Eye (tissue), 1 donor: Measurements from ENCODE around the gene OBSL1.
A peak's percentile ranks its signal among the peaks of the same experiment; 100 is the strongest.

Experiments used
- DNase-seq: peaks from one replicate; pipeline ENCODE4 v3.0.0-alpha.2; 2015

Gene OBSL1

DNA sequence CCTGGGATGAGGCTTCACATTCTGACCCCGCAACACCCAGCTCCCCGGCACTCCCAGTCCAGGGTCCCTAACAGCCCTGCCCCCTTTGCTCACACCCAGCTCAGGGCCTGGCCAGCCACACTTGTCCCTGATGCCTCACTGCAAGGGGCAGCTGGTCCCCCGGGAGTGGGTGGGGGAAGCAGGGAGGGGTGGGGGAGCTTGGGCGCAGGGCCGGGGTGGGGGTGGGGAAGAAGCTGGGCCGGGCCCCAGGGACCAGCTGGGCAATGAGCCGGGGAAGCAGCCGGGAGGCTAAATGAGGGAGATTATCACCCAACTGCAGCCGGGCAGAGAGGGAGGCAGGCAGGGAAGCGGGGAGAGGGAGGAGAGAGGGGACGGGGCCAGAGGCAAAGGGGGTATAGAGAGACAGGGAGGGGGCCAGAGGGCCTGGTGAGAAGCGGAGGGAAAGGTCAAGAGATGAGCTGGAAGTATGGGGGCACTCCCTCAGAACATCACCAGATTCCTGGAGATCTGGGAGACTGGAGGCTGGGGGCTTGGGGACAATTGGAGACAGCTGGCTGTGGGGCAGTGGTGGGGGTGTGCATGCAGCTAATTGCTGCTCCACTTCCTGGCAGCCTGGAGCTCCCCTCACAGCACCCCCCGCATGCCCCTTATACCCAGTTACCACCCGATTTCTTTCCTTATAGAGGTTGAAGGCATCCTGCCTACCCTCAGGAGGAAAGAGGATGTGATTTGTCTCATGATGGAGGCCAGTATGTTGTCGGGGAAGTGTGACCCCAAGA lies 59.6 kb downstream of the OBSL1 start:
- peak; percentile 76 for DNase-seq

DNA sequence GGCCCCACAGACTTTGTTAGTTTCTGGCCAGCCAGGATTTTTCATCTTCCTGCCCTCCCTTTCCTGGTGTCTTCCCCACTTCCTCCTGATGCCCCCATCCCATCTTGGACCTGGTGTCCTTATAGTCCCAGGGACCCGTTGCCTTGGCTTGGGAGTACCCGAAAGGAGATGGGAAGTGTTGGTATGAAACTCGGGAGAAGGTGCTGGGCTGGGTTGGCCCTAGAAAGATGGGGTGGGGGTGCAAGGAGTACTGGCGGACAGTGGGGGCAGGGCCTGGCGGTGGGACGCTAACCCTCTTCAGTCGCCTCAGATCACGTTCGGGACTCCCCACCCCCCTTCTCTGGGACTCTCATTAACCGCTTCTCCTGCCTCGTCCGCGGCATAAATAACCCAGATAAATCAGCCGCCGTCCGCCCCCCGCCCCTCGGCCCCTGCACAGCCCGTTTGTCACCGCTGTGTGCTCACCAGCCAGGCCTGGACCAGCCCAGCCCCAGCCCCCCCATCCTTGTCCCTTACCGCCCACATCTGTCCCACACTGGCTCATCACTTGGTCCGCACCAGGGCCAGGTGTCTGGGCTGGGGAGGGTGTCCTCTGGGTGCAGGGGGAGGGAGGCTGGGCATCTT lies 60.7 kb downstream of the OBSL1 start:
- DNase-seq: peak; percentile 65

DNA sequence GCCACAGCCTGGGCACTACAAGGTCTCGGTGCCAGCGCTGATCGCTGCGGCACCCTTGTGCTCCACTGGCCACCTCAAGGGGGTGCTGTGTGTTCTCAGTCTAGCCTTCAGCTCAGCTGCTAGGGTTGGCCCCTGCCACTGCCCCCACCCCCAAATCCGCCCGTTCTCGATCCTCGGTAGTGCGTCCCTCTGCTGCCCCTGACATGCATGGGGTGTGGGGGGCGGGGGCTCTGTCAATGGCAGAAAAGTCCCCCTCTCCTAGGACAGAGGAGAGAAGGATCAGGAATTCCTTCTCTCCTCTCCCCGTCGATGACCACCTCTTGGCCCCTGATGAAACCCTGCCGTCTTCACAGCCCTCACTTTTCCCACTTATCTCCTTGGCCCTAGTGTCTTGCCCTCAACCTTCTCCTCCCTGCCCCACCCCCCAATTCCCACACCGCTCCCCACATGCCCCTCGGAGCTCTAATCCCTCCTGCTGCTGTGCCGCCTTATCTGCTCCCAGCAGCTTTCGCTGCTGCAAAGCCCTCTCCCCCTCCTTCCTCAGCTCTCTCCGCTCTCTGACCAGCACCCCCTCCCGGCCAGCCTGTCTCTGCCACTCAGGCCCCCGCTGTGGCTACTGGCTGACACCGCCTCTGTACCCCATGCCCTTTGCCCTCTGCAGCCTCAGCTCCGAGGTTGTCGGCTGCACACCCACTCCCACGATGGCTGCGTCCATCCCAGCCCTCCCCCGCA lies 61.4 kb downstream of the OBSL1 start:
- DNase-seq: peak; percentile 87

DNA sequence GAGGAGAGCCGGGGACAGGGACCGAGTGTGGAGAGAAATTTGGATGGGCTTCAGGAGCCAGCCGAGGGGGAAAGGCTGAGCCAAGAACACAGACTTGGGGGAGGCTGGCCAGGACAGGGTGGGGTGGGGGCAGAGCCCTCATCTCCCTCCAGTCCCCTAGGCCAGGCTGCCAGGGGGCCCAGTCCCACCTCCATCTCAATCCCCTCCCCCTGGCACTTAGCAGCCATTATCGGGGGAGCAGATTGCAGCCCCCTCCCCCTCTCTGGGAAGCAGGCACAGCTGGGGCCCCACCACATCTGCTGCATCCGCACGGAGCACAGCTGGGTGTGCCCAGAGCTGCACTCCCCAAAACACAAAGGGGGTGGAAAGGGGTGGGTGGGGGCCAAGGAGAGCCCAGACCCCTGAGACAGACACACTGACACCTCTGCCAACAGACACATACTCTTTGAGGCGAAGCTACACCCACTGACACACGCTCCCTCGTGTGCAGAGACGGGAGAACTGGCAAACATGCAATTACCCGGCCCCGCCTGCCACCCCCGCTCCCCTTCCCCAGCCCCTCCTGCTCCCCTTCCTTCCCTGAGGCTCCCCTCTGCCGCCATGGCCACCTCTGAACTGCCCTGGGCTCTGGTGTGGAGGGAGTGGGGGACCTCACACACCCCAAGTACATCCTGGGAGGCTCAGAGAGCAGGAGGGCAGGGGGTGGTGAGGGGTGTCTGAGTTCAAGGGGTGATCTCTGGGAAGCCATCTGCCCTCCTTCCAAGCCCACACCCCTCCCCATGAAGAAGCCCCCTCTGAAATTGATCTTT lies 62.2 kb downstream of the OBSL1 start:
- peak; percentile 66 for DNase-seq

DNA sequence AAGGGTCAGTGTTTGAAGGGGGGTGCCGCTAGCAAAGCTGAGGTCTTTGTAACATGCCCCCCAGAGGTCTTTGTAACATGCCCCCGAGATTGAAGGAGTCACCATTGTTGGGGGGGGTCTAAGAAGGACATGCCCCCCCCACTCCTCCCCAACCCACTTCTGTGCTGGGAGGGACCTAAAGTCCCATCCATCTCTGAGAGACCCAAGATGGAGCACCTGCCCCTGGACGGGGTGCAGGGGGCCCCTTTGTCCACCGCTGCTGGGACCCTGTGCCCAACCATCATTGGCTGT lies 63.0 kb downstream of the OBSL1 start:
- DNase-seq: no peak

DNA sequence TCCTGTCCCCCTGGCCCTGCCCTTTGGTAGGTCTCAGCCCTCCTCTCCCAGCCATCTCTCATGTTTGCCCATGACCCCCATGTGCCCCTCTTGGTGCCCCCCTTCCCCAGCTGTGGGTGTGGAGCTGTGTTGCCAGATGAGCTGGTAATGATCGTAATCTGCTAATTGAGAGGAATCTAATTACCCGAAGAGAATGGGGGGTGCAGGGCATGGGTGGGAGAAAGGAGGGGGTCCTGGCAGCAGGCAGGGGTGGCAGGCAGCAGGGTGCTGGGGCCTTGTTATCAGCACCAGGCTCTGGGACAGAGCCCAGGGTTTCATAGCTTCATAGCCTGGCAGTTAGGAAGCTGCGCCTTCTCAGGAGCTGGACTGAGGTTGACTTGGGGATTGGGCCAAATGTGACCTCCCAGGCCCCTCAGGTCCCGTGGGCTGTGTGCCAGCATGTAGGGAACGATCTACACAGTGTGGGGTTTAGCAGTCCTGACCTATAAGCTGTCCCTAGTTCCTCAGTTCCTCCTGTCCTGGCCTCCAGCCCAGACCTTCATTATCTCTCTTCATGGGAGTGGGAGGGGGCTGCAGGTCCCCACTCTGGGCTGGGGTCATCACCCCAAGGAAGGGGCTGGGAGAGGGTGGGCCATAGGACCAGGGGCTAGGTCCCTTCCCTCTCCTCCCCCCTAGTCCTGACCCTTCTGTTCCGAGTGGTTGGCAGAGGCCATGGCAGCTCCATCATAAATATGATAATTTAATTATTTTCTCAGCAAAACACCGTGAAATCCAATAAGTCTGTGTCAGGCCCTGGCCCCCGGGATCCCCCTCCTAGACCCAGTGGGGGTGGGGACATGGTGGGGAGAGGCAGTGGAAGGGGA lies 63.5 kb downstream of the OBSL1 start:
- DNase-seq: no peak

DNA sequence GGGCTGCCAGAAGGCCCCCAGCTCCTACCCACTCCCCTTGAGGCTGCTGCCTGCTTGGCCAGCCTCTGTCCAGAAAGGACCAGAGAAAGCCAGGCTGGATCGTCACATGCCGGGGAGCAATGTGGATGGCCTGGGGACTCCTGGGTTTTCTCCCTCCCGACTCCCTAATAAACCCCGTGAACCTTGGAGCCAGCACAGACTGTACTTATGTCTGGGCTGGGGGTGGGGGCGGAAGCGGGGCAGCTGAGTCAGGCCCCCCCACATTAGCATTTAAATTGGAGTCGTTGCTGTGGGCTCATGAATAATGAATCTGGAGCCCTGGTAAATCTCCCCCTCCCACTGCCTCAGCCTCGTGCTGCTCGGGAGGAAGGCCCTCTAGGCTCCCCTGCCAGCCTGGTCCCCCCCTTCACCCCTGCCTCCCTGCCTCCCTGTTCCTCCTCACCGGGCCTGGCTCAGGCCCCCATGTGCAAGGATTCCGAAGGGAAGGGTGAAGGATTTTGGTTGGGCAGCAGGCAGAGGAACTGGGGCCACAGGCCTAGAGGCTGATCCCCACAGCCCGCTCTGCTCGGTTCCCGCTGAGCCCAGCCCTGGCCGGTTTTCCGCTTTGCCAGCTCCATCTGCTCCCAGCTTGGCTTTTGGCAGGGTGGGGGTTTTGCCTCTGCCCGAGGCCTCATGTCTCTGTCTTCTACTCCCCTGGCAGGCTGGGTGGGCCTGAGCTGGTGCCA lies 64.4 kb downstream of the OBSL1 start:
- DNase-seq: peak; percentile 73

DNA sequence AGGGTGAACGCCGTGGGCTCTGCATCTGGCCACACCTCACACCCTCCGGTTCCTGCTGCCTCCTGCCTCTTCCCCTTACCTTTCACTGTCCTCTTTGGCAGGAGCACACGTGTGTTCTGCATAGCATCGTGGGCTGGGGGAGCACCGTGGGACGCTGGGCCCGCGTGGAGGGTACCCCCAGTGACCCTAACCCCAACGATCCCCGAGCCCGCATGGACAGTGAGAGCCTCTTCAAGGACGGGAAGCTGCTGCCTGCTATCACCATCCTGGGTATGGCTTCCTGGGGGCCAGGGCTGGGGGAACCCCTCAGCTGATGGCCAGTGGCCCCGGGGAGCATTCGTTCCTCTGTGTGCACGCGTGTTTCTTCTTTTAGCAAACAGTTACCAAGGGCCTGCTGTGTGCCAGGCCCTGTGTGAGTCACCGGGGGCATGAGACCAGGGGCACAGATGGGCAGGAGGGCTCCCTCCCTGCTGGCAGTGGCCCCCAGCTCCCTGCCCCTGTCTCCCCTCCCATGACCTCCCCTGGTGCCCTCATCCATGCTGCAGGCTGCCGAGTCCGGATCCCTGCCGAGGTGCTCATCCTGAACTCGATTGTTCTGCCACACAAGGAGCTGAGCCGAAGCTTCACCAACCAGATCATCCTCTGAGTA lies 65.1 kb downstream of the OBSL1 start:
- no peak for DNase-seq

DNA sequence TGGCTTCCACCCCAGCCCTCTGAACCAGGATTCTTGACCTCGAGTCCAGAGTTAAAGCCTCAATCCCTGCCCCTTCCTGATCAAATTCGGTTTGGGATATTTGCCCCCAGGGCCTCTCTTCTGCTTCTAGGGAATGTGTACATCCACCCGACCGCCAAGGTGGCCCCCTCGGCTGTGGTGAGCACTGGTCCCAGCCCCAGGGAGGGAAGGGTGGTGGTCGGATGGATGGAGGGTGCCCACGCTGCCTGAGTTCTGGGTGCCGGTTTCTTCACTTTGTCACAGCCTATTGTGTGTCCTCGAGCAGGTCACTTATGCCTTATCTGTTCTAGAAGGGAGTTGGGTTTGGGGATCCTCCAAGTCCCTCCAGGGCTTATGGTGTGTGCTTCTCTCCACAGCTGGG lies 65.8 kb downstream of the OBSL1 start:
- DNase-seq: no peak

DNA sequence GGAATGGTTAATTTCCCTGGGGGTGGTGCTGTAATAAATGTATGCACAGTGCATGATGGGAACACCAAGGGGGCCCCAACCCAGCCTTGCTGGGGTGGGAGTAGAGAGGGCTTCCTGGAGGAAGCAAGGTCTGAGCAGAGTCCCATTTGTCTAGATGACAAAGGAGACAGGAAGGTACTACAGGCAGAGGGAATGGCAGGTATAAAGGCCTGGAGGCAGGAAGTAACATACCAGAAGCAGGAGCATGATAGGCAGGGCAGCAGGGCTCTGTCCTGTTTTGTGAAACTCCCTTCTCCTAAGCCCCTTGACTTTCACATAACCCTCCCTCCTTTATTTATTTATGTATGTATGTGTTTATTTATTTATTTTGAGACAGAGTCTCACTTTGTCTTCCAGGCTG lies 68.7 kb downstream of the OBSL1 start:
- DNase-seq: no peak

DNA sequence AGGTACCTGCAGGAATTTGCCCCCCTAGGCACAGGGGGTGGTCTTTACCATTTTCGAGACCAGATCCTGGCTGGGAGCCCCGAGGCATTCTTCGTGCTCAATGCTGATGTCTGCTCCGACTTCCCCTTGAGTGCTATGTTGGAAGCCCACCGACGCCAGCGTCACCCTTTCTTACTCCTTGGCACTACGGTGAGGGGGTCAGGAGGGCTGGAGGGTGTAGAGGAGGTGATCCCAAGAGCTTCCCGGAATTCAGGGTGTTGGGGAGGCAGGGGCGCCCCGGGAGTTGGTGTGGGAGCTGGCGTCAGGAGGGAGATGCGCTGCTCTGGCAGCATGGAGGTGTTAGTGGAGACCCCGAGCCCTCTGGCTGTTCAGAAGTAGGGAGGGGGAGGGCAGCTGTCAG lies 69.5 kb downstream of the OBSL1 start:
- DNase-seq: no peak
